GM19463 (cell line): Measurements from ENCODE around the gene ZNF48.

Source experiments
- ATAC-seq: cut with Tn5 transposase; IDR thresholded peaks from one replicate; pipeline ENCODE4 v1.9.1; 2021; ENCODE audit warnings: mild to moderate bottlenecking, moderate library complexity; ENCODE audit not compliant: unreplicated experiment

Gene ZNF48

GRCh38 chr16:30395155-30395991 is at the start of gene ZNF48:
Gene ZNF48 (plus strand): TSS chr16:30395420. CDS start chr16:30395795, 375 bp downstream.
- peak; percentile 75 for ATAC-seq

GRCh38 chr16:30346286-30346685 is 48.9 kb upstream of the ZNF48 start:
- ATAC-seq = no peak

GRCh38 chr16:30348113-30348512 is 47.1 kb upstream of the ZNF48 start:
- ATAC-seq = no peak

GRCh38 chr16:30348929-30349328 is 46.3 kb upstream of the ZNF48 start:
- no peak for ATAC-seq

- ATAC-seq = peak; percentile 38
Measured at GRCh38 chr16:30349675-30350074, 45.5 kb upstream of the ZNF48 start.

- peak; percentile 45 for ATAC-seq
Measured at GRCh38 chr16:30350134-30350871, 44.9 kb upstream of the ZNF48 start.

- ATAC-seq = no peak
Measured at GRCh38 chr16:30351001-30351441, 44.2 kb upstream of the ZNF48 start.

- no peak for ATAC-seq
Measured at GRCh38 chr16:30351586-30352419, 43.4 kb upstream of the ZNF48 start.

- ATAC-seq = no peak
Measured at GRCh38 chr16:30352488-30353401, 42.5 kb upstream of the ZNF48 start.

GRCh38 chr16:30353438-30354129 is 41.6 kb upstream of the ZNF48 start:
- no peak for ATAC-seq

GRCh38 chr16:30354423-30355143 is 40.6 kb upstream of the ZNF48 start:
- peak; percentile 3 for ATAC-seq

- peak; percentile 77 for ATAC-seq
Measured at GRCh38 chr16:30355144-30355953, 39.9 kb upstream of the ZNF48 start, which contains the start of gene CD2BP2. Gene CD2BP2 (minus strand): TSS chr16:30355308. CDS start chr16:30354681, 627 bp downstream.

- ATAC-seq = no peak
Measured at GRCh38 chr16:30355954-30356308, 39.3 kb upstream of the ZNF48 start.

- no peak for ATAC-seq
Measured at GRCh38 chr16:30356401-30357084, 38.7 kb upstream of the ZNF48 start.

GRCh38 chr16:30357085-30357714 is 38.0 kb upstream of the ZNF48 start:
- no peak for ATAC-seq

- ATAC-seq = no peak
Measured at GRCh38 chr16:30357715-30358576, 37.3 kb upstream of the ZNF48 start.
